GM10248 (cell line): ENCODE data around the gene PKDCC.

Experiments
- CTCF ChIA-PET: fragments of 300-600 bp; sonication (Branson Sonifier 250); formaldehyde crosslinking; extraction: SDS; loops from one replicate; lab custom pipeline; 2021; ENCODE audit warnings: antibody characterized with exemption; lab: Yijun Ruan, JAX
- POLR2A ChIA-PET: fragments of 350-650 bp; sonication (Branson Sonifier 250); formaldehyde crosslinking; extraction: SDS; loops from one replicate; lab custom pipeline; 2020; ENCODE audit warnings: antibody characterized with exemption; lab: Yijun Ruan, JAX
- DNase-seq: peaks from one replicate; pipeline ENCODE4 v3.0.0; 2012; ENCODE audit errors: extremely low spot score
- TF ChIP-seq, protein P1 (sequence below): IDR thresholded peaks from 2 replicates; pipeline ENCODE4 v1.5.1; 2012; ENCODE audit warnings: mild to moderate bottlenecking, low read depth; ENCODE audit errors: extremely low read depth, missing control alignments, control extremely low read depth

Gene PKDCC

GRCh38 chr2:42007551-42007950, 40.3 kb upstream of the PKDCC start:
- TF ChIP-seq, protein P1, sequence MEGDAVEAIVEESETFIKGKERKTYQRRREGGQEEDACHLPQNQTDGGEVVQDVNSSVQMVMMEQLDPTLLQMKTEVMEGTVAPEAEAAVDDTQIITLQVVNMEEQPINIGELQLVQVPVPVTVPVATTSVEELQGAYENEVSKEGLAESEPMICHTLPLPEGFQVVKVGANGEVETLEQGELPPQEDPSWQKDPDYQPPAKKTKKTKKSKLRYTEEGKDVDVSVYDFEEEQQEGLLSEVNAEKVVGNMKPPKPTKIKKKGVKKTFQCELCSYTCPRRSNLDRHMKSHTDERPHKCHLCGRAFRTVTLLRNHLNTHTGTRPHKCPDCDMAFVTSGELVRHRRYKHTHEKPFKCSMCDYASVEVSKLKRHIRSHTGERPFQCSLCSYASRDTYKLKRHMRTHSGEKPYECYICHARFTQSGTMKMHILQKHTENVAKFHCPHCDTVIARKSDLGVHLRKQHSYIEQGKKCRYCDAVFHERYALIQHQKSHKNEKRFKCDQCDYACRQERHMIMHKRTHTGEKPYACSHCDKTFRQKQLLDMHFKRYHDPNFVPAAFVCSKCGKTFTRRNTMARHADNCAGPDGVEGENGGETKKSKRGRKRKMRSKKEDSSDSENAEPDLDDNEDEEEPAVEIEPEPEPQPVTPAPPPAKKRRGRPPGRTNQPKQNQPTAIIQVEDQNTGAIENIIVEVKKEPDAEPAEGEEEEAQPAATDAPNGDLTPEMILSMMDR = no peak
- CTCF ChIA-PET = no interaction called here
- DNase-seq = no peak
- POLR2A ChIA-PET = no interaction called here

- ChIA-PET CTCF (interaction anchor here (0.8 to 1.2 kb wide), 3 partner anchors 10 to 23 kb away, joined by 3 read pairs; no protein-coding TSS in a partner anchor), POLR2A (no interaction called here)
- TF ChIP-seq, protein P1 = no peak
- DNase-seq = no peak
Observed at GRCh38 chr2:42008241-42008921, 39.4 kb upstream of the PKDCC start.

GRCh38 chr2:42009657-42010580, 37.9 kb upstream of the PKDCC start:
- POLR2A ChIA-PET = no interaction called here
- TF ChIP-seq, protein P1 = no peak
- no peak for DNase-seq
- CTCF ChIA-PET = interaction anchor here (1.3 to 2.5 kb wide), 3 partner anchors 59 to 141 kb away, joined by 3 to 7 read pairs (median 4); no protein-coding TSS in a partner anchor

DNA sequence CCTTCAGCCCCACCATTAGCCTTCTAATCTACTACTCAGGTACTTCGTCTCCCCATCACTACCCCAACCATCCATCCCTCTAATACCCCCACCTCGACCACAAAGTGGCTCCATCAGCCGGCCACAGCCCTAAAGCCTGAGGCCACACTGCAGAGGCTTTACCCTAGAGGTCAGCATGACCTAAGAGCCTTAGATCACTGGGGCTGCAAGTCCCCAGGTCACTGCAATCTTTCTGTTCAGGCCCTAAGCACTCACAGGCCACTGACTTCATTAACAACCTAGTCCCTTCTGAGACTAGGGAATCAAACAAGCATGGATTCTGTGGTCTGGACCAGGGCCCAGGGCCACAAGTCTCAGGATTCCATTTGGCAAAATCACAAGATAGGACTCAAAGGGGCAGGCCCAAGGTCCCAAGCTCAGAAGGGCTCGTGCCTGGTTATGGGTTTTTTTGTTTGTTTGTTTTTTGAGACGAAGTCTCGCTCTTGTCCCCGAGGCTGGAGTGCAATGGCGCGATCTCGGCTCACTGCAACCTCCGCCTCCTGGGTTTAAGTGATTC, 37.0 kb upstream of the PKDCC start:
- no peak for DNase-seq
- ChIA-PET CTCF (interaction anchor here (2.0 to 2.5 kb wide), 2 partner anchors 58 to 141 kb away, joined by 4 to 7 read pairs; no protein-coding TSS in a partner anchor), POLR2A (no interaction called here)
- TF ChIP-seq, protein P1 = peak; percentile 3

DNA sequence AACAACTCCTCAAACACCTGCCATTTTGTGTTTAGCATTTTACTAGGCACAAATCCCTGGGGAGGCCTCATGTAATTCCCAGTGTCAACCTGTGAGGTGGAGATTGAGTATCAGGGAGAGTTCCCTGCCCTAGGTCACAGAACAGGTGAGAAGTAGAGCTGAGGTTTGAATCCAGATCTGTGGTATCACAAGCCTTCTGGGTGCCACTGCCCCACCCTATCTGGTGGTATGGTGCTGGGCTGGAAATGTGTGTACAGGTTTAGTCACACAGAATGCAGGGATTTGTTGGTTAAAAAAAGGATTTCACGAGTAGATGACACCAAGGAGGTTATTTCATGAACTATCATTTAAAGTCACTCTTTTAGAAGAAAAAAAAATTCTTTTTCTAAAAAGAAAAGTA, 35.7 kb upstream of the PKDCC start:
- TF ChIP-seq, protein P1 = no peak
- no peak for DNase-seq
- ChIA-PET CTCF (no interaction called here), POLR2A (no interaction called here)

DNA sequence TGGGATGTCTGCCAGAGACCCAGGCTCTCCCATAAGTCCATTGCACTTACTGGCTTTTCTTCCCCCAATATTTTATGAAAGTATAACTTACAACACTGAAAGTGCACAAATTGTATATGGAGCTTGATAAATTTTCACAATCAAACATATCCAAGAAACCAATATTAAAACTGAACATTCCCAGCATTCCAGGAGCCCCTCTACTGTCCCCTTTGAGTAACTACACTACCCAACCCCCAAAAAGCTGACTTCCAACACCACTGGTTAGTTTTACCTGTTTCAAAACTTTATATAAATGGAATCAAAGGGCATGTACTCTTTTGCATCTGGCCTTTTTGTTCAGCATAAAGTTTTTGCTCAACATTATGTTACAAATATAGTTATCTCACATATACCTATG, 35.2 kb upstream of the PKDCC start:
- ChIA-PET CTCF (no interaction called here), POLR2A (no interaction called here)
- DNase-seq = no peak
- TF ChIP-seq, protein P1 = no peak
